AG04450 (cell line): ENCODE results near the gene KMT2A. TPM values are rescaled to one million over a fixed set of nuclear protein-coding genes. Genes with fewer than 3 reads are reported as not detected.

Source experiments
- CTCF ChIA-PET: fragments of 300-600, 350-600 bp; formaldehyde crosslinking; extraction: SDS; loops from one replicate; lab custom pipeline; 2022; ENCODE audit warnings: antibody characterized with exemption, inconsistent platforms; lab: Charles Lee
- POLR2A ChIA-PET: fragments of 350-600 bp; formaldehyde crosslinking; extraction: SDS; loops from one replicate; lab custom pipeline; 2021; ENCODE audit warnings: antibody characterized with exemption, inconsistent platforms; lab: Yijun Ruan, JAX
- DNase-seq: peaks from one replicate; pipeline ENCODE4 v3.0.0-alpha.2; 2011; ENCODE audit warnings: low read depth, low spot score
- H3K27ac ChIP-seq: one replicate; pipeline ENCODE4 v1.5.1; 2012; ENCODE audit warnings: low read depth, low read length, control low read depth
- H3K27me3 ChIP-seq: one replicate; pipeline ENCODE4 v1.6.0; 2012; ENCODE audit warnings: low read length; ENCODE audit not compliant: control insufficient read depth, insufficient read depth
- H3K4me3 ChIP-seq: 2 replicates; pipeline ENCODE4 v1.5.1; 2011; ENCODE audit warnings: mild to moderate bottlenecking, low read depth, low read length, control low read depth
- H3K9me3 ChIP-seq: 2 replicates; pipeline ENCODE4 v1.5.1; 2012; ENCODE audit warnings: low read length; ENCODE audit not compliant: control insufficient read depth, insufficient read depth
- CTCF ChIP-seq: IDR thresholded peaks from 2 replicates; pipeline ENCODE4 v1.5.1; 2011; ENCODE audit warnings: low read depth, low read length, control low read depth, inconsistent platforms
- polyA plus RNA-seq: library from polyadenylated mRNA; depleted of rRNA; stranded (reverse); fragments of >200 nt; gene quantifications from 2 replicates; pipeline ENCODE4 v1.2.3, GENCODE V29; 2011

KMT2A gene
- polyA plus RNA-seq, 1 experiment, result 23.6 TPM

DNA sequence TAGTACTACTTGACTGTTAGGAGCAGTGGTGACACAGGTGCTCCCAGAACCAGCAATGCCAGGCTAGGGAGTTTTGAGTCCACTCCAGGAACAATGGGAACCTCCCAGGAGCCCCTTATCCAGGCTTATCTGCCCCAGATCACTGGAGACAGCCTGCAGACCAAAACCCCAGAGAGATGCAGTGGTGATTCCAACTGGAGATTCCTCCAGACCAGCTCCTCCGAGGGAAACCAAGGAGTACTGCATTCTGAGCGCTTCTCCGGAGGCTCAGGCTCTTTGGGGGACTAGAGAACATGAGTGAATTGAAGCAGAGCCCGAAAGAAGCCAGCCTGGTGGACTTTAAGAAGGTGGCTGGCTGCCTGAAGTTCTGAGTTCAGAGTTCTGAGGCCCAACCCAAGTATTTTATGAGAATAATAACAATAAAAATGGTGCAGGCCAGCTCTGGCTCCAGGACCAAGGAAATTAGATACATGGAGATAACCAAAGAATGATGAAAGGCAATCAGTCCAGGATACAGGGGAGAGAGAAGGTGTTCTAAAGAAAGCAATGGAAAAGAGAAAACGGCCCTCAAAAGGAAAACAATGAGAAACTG lies 93.4 kb downstream of the KMT2A start:
- Histone ChIP-seq H3K27ac (no peak overlapping the region), H3K9me3 (no peaks in the 10 kb centered on the region; the same call in 1 of the 2 replicates), H3K27me3 (no peaks in the 10 kb centered on the region), H3K4me3 (peak overlapping the region; percentile 82)
- TF ChIP-seq CTCF, result no peak
- ChIA-PET CTCF (interaction anchor here (1.2 kb wide), 1 partner anchor 11 kb away, joined by 3 read pairs; no protein-coding TSS in a partner anchor), POLR2A (no interaction called here)
- no peak for DNase-seq

GRCh38 chr11:118530180-118530682 lies 93.9 kb downstream of the KMT2A start:
- POLR2A ChIA-PET, result interaction anchor here (1.0 kb wide), 1 partner anchor 9 kb away, joined by 6 read pairs; no protein-coding TSS in a partner anchor
- TF ChIP-seq CTCF, result no peak
- no peak for DNase-seq
- no peaks in the 10 kb centered on the region; the same call in 1 of the 2 replicates for H3K9me3 ChIP-seq
- peak overlapping the region; percentile 82 for H3K4me3 ChIP-seq
- H3K27me3 ChIP-seq, result no peaks in the 10 kb centered on the region
- CTCF ChIA-PET, result interaction anchor here (1.2 kb wide), 1 partner anchor 11 kb away, joined by 3 read pairs; no protein-coding TSS in a partner anchor
- H3K27ac ChIP-seq, result no peak overlapping the region

GRCh38 chr11:118530683-118531596 lies 94.6 kb downstream of the KMT2A start, which contains the start of gene TMEM25:
TSS of gene TMEM25 (plus strand) at chr11:118531192. CDS start at chr11:118531802, 610 bp downstream.
- no peak for TF ChIP-seq CTCF
- Histone ChIP-seq H3K27me3 (no peaks in the 10 kb centered on the region), H3K27ac (no peak within 1 kb of the TSS), H3K4me3 (peak within 1 kb of the TSS; percentile 82), H3K9me3 (no peaks in the 10 kb centered on the region; the same call in 1 of the 2 replicates)
- CTCF ChIA-PET, result no interaction called here
- no peak for DNase-seq
- POLR2A ChIA-PET, result interaction anchor here (1.0 kb wide), 1 partner anchor 8 kb away, joined by 6 read pairs; no protein-coding TSS in a partner anchor

DNA sequence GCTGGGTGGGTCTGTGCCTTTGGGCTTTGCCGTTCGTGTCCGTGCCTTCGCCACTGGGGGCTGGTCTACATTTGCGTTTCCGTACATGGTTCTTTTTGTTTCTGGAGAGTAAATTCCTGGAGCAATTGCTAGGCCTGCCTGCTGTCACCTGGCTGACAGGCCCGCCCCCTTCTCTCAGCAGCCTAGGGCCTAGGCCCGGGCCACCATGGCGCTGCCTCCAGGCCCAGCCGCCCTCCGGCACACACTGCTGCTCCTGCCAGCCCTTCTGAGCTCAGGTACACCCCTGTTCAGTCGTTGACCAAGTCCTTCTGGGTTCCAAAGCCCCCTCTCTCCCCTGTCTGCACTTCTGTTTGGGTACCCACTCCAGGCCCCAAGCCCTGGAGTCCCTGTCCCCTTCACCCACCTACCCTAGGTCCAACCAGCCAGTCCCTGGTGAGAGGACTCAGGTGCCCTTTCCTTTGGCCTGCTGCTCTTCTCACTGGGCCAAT lies 95.3 kb downstream of the KMT2A start:
- H3K4me3 ChIP-seq, result peak overlapping the region; percentile 82
- no peaks in the 10 kb centered on the region; the same call in 1 of the 2 replicates for H3K9me3 ChIP-seq
- H3K27ac ChIP-seq, result no peak overlapping the region
- H3K27me3 ChIP-seq, result no peaks in the 10 kb centered on the region
- ChIA-PET CTCF (no interaction called here), POLR2A (no interaction called here)
- DNase-seq, result no peak
- no peak for TF ChIP-seq CTCF
